D721Med (cell line): ENCODE measurements around the gene KCNIP3.

ENCODE experiments used
- DNase-seq: peaks from one replicate; pipeline ENCODE4 v3.0.0; 2011; ENCODE audit warnings: low spot score; ENCODE audit not compliant: insufficient read length
- FAIRE-seq: peaks from 2 replicates; lab custom pipeline; 2011; peaks lifted over from hg19 to GRCh38; lab: Jason Lieb, UNC
- TF ChIP-seq, protein P1 (sequence below): IDR thresholded peaks from 2 replicates; pipeline ENCODE4 v1.5.1; 2012; ENCODE audit warnings: mild to moderate bottlenecking, control low read depth; ENCODE audit not compliant: insufficient read depth; ENCODE audit errors: missing control alignments

Gene KCNIP3

DNA sequence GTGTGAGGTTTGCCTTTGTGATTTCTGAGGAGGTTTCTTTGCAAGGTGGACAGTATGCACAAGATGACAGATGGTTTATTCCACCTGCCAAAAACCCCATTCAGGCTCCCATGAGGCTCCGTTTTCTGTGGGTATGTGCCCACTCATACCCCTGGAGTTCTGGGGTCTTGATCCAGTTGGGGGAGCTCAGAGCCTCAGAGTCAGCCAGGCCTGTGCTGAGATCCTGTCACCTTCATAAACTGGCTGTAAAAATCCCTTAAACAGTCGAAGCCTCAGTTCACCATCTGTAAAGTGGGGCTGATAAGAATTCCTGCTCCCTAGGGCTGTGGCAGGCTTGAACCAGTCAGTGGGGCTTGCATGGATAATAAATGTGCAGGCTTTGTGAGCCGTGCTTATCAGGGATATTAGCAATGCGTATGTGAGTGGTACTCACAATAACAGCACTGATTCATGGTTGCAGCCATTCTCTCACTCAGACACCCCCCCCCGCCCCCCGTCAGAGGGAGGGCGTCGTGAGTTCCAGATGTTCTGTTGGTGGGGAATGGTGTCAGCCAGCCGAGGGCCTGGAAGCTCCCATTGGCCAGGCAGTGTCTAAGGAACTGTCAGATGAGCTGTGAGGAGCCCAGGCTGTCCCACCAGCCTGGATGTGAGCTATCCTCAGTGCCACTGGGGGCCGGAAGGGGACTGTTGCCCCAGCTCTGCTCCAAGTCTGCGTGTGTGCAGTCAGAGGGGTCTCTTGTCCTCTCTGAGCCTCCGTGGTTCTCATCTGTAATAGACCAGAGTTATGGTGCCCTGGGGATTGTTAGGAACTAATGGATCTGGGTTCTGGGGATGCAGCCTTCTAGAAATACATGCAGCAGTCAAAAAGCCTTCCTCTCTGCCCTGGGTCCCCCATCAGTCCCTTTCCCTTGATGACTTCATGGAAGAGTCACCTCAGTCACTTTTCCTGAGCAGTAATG is 51.7 kb downstream of the KCNIP3 start:
- FAIRE-seq (no peak), DNase-seq (no peak)
- TF ChIP-seq, protein P1, sequence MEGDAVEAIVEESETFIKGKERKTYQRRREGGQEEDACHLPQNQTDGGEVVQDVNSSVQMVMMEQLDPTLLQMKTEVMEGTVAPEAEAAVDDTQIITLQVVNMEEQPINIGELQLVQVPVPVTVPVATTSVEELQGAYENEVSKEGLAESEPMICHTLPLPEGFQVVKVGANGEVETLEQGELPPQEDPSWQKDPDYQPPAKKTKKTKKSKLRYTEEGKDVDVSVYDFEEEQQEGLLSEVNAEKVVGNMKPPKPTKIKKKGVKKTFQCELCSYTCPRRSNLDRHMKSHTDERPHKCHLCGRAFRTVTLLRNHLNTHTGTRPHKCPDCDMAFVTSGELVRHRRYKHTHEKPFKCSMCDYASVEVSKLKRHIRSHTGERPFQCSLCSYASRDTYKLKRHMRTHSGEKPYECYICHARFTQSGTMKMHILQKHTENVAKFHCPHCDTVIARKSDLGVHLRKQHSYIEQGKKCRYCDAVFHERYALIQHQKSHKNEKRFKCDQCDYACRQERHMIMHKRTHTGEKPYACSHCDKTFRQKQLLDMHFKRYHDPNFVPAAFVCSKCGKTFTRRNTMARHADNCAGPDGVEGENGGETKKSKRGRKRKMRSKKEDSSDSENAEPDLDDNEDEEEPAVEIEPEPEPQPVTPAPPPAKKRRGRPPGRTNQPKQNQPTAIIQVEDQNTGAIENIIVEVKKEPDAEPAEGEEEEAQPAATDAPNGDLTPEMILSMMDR = no peak

DNA sequence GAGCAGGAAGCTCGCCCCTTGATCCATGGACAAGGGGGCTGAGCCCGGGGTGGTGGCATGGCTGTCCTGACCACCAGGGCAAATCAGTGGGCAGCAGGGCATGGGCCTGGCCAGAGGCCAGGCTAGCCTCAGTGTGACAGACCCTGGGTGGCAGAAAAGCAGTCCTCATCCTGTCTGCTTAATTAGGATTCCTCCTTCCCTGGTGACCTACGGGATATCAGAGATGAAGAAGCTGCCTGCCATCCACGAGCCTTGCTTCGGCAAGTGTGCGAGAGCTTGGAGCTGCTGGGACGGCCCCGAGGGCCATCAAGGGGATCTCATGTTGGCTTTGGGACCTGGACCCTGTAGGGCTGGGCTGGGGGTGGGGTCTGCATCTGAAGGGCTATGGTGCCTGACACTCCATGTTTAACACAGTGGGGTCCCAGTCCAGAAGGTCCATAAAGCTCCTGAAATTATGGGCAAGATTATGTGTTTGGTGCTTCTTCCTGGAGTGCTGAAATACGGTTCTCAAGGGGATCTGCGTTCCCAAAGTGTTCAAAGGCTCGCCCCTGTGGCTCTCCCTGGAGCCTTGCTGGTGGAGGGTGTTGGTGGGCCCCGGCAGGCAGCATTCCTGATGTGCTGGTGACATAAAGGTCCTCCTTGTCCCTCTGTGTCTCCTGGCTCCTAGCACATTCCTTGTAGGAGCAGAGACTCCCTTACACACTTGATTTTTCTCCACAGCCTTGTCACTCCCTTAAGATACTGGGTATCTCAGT is 52.6 kb downstream of the KCNIP3 start:
- TF ChIP-seq, protein P1 = no peak
- FAIRE-seq (no peak), DNase-seq (no peak)

DNA sequence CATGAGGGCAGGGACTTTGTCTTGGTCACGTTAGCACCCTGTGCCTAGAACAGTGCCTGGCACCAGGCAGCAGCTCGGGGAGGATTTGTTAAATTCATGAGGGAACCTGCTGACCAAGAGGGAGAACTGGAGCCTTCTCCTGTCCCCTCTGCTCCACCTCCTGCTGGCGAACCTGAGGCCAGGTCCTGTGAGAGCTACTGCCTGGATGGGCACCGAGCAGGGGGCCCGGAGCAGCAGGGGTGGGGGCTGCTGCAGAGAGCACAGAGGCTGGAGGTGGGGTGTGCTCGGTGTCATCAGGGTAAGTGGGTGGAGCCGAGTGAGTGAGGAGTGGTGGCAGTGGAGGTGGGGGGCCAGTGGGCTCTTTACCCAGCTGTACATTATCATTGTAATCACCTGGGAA is 53.2 kb downstream of the KCNIP3 start:
- FAIRE-seq (no peak), DNase-seq (no peak)
- TF ChIP-seq, protein P1 = no peak

DNA sequence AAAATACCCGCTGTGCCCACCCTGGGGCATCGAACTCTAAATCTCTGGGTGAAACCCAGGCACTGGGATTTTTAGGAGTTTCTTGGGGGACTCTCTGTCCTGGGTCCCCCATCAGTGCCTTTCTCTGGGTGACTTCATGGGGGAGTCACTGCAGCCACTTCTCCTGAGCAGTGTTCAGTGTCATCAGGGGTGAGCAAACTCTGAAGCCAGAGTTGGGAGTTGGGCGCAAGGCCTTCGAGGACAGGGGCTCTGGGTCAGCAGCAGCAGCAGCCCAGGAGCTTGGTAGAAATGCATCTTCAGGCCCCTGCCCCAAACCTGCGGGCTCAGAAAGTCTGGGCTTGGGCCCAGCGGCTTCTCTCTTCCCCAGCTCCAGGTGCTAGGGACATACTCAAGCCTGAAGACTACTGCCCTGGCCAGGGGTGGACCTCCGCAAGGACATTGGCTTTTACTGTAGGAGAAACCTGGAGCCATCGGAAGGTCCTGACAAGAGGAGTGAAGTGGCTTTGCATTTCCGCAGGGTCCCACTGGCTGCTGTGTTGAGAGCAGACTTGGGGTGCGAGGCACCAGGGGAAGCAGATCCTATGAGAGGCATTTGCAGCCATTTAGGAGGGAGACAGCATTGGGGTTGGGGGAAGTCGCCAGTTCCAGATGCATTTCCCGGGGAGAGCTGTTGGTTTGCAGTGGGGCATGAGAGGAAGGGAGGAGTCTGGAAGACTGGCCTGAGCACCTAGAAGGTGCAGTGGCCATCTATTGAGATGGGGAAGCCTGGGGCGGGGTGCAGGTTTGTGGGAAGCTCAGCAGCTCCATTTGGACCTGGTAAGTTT is 53.8 kb downstream of the KCNIP3 start:
- TF ChIP-seq, protein P1 = no peak
- DNase-seq = no peak
- FAIRE-seq = no peak

DNA sequence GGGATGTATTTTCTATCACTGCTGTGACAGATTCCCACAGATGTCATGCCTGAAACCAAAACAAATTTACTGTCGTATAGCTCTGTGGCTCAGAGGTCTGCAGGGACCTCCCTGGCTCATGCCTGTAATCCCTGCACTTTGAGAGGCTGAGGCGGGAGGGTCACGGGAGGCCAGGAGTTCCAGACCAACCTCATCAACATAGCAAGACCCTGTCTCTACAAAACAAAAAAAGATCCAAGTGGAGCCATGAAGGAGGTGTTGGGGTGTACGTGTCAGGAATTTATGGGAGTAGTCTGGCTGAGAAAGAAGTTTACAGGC is 54.4 kb downstream of the KCNIP3 start:
- TF ChIP-seq, protein P1 = no peak
- FAIRE-seq (no peak), DNase-seq (no peak)

DNA sequence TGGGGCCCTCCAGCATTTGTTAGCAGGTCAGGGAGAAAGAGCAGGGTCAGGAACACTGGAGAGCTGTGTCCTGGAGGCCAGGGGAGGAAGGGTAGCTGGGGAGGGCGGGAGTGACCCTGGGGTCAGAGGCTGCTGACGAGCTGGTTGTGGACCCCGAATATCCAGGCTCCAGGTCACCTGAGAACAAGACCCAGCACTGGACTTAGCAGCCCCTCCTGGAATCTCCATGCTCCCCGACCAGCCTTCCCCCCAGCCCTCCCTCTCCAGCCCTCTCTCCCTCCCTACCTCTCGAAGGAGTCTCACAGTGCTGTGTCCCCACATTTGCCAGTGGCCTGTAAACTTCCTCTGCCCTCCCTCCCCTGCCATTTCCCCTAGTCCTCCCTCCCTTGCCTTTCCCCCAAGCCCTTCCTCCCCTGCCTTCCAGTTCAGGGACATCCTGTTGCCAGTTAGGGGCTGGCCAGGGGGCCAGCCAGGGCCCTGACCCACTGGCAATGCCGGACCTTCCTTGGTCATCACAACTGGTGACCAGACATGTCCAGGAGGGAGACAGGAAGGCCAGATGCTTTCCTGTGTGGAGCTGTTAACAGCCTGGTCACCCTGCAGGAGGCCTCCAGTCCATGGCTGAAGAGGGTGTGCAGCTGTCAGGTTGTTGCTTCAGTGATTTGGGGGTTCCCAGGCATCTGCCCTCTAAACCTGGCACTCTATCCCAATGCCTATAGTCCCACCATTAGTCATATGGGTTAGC is 55.3 kb downstream of the KCNIP3 start:
- DNase-seq = no peak
- TF ChIP-seq, protein P1 = no peak
- no peak for FAIRE-seq
